GM18870 (cell line): ENCODE measurements around the gene RNF224.
A peak's percentile ranks its signal among the peaks of the same experiment; 100 is the strongest.
"Not testable (repeated sequence)": the region's sequence is repeated elsewhere in the genome, so short reads cannot be mapped to it uniquely, and the experiment has no call there.

Experiments used
- ATAC-seq: cut with Tn5 transposase; IDR thresholded peaks from one replicate; pipeline ENCODE4 v1.9.1; 2021; ENCODE audit warnings: moderate library complexity; ENCODE audit not compliant: unreplicated experiment

Gene RNF224

DNA sequence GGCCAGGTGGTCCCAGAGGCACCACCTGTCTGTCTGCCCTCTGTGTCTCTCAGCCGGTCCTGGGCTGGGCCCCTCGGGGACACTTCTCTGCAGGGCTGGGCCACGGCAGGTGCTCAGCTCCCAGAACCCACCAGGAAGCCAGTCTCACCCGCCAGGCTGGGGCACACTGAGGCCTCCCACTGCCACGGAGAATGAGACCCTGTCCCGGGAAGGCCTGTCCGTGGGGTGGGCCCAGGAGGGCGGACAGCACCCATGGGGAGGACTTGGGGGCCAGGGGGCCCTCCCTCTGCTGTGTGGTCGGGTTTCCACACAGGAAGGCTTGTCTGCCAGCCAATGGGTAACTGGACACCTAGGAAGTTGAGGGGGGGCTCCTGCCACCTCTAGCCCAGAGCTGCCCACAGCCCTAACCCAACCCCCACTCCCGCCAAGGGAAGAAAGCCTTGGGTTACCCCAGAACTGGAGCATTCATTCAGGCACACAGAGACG, 9.7 kb downstream of the RNF224 start:
- no peak for ATAC-seq

DNA sequence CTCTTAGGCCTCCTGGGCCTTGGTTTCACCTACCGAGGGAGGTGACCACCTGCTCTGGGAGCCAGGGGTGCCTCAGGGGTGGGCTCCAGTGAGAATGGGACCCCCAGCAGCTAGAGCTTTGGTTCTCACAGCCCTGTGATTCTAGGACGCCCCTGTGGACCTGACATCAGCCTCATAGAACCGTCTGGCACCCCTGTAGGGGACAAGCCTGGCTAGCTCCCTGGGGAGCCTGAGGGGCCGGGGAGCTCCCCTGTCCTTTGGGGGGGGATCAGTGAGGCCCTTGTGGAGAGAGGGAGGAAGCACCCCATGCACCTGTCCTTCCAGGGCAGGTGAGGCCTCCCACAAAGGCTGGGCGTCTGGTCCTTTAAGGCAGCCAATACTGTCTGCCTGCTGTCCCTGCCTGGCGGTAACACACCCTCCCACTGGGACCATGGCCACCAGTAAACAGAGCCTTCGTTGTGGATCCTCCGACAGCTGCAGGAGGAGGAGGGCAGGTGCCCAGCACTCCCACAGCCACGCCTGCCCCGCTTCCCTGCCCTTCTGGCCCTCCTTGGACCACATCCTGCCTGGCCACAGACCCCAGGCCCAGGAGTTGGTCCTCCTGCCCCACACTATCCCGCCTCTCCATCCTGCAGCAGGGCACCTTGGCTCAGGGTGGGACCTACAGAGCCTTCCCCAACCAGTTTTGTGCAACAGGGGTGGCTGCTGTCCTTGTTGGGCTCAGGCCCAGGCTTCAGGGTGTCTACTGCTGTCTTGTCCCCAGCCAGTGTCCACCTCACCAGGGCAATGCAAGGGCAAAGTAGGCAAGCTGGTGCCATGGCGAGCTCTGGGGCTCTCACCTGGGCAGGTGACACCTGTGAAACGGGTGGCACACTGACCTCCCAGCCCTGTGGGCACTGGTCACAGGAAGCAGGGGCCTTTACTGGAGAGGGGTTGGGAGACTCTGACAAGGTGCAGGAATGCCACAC, 10.7 kb downstream of the RNF224 start:
- no peak for ATAC-seq

GRCh38 chr9:137239541-137240200, 12.4 kb downstream of the RNF224 start:
- not testable (repeated sequence) for ATAC-seq

DNA sequence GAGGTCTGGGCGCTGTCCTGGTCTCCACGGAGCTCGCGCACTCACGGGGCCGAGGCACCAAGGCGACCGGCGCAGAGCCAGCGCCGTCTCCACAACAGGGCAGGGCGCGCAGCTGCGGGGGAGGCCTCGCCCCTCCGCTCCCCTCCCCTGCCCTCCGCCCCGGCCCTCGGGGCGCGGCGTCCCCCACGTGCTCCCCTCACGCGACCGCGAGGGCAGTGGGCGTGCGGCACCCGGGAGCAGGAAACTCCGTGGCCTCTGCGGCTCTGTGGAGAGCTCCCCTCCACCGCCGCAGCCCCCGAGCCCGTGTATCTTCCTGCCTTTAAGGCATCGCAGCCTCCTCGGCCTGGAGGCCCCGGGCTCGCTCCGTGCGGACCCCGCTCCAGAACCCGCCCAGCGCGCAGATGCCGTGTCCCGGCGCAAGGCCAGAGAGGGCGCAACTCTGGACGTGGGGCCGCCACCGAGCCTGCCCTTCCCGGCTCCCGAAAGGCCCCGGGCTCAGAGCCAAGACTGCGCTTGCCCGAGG, 13.1 kb downstream of the RNF224 start:
- peak; percentile 2 for ATAC-seq

GRCh38 chr9:137240841-137241489, 13.7 kb downstream of the RNF224 start, which contains the start of gene TUBB4B:
TUBB4B (plus strand) TSS chr9:137241287; CDS start chr9:137241361, 74 bp downstream.
- peak; percentile 89 for ATAC-seq

DNA sequence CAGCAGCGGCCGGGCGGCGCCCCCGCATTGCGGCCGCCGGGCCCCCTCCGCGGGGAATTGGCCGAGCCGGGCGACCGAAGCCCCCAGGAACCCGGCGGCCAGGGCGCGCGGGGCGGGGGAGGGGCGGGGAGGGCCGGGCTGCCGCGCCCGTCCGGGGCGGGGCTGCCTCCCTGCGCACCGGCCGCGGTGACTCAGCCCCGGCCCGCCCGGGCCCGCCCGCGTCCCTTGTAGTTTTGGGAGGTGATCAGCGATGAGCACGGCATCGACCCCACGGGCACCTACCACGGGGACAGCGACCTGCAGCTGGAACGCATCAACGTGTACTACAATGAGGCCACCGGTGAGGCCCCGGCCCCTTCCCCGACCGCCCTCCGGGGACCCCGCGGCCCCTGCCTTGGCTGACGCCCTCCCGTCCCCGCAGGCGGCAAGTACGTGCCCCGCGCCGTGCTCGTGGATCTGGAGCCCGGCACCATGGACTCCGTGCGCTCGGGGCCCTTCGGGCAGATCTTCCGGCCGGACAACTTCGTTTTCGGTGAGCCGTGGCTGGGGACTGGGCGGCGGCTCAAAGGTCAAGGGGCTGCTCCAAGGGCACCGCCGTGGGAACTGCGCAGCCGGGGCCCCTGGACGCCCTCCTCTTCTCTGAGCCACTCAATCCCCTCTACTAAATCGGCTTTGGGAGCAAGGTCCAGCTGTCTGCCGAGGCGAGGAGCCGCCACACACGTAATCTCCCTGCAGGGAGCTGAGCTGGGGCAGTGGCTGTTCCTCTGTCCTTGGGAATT, 14.4 kb downstream of the RNF224 start:
- ATAC-seq: no peak

DNA sequence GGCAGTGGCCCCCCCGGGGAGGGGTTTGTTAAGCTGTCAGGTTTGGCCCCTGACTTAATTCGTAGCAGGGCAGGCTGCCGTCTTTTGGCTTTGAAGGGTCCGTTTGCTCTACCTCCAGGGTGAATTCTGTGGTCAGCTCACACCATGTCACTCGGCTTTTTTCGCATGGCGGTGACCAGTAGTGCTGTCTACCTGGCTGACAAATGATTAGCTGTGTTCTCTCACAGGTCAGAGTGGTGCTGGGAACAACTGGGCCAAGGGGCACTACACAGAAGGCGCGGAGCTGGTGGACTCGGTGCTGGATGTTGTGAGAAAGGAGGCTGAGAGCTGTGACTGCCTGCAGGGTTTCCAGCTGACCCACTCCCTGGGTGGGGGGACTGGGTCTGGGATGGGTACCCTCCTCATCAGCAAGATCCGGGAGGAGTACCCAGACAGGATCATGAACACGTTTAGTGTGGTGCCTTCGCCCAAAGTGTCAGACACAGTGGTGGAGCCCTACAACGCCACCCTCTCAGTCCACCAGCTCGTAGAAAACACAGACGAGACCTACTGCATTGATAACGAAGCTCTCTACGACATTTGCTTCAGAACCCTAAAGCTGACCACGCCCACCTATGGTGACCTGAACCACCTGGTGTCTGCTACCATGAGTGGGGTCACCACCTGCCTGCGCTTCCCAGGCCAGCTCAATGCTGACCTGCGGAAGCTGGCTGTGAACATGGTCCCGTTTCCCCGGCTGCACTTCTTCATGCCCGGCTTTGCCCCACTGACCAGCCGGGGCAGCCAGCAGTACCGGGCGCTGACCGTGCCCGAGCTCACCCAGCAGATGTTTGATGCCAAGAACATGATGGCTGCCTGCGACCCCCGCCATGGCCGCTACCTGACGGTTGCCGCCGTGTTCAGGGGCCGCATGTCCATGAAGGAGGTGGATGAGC, 15.2 kb downstream of the RNF224 start:
- no peak for ATAC-seq

- not testable (repeated sequence) for ATAC-seq
Measured at GRCh38 chr9:137243266-137243625, 15.9 kb downstream of the RNF224 start.

DNA sequence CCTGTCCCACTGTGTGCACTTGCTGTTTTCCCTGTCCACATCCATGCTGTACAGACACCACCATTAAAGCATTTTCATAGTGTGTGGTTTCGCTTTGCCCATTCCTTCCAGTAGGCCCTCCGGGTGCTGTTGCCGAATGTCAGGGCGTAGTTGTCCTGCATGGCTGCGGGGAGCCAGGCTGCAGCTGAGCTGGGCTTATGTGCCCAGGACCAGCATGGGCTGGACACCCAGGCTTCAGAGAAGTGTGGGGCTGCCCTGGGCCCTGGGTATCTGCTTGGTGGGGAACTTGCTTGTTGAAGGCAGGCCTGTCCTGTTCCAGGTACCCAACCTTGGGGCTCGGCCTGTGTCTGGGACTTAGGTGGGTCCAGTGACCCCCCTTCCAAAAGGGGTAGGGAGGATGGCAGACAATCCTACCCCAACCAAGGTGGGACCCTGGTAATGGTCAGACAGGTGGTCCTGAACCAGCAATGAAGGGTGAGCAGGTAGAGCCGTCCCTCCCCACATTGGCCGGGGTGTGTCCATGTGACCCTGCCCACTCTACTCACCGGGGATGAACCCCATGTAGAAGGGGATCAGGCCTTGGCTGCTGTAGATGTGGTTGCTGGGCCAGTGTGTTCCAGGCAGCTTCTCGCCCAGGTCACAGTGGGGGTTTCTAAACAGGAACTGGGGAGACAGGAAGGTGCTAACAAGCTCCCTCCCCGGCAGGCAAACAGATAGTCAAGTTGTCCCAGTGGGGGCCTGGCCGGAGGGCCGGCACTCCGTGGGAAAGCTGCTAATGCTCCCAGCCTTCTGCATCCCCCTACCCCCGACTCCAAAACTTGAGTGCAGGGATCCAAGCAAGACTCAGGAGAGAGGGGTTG, 16.6 kb downstream of the RNF224 start:
- ATAC-seq: no peak

- ATAC-seq: no peak
Measured at GRCh38 chr9:137244486-137245449, 17.5 kb downstream of the RNF224 start.

GRCh38 chr9:137245450-137246421, 18.4 kb downstream of the RNF224 start:
- no peak for ATAC-seq

DNA sequence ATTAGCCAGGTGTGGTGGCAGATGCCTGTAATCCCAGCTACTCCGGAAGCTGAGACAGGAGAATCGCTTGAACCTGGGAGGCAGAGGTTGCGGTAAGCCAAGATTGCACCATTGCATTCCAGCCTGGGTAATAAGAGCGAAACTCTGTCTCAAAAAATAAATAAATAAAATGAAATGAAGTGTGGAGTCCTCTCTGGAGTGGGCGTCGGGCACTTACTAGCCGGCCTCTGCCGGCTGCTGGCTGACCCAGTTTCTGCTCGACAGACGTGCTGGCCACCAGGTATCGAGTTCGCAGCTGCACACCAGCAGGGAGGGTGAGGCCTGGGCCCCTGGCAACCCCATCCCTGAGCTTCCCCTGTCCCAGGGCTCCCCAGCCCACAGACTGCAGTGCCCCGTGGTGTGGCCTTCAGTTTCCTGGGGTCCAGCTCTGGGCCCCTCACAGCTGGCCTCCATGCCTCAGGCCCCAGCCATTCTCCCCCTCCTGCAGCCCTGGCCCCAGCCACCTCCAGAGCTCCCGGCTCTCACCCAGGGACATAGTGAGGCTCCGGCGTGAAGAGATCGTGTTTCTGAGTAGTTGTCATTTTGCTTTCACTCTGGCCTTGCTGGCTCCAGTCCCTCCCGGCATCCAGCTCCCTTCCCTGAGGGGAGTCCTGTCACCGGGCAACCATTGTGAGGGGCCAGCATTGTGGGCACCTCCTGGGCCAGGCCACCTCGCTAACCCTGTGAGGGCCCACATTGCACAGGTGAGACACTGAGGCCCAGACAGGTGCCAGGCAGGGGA, 20.0 kb downstream of the RNF224 start:
- ATAC-seq: no peak

- no peak for ATAC-seq
Measured at GRCh38 chr9:137247916-137248175, 20.5 kb downstream of the RNF224 start.

- no peak for ATAC-seq
Measured at GRCh38 chr9:137250329-137251193, 23.3 kb downstream of the RNF224 start.

GRCh38 chr9:137251194-137251461, 23.8 kb downstream of the RNF224 start, which contains the start of gene STPG3:
STPG3 (plus strand) TSS chr9:137251286; CDS start chr9:137251287, 1 bp downstream.
- no peak for ATAC-seq
